Sigmoid colon (tissue), 7 donors: Measurements from ENCODE around the gene BAK1. TPM values are rescaled to one million over a fixed set of nuclear protein-coding genes. Genes with fewer than 3 reads are reported as not detected.
"Not testable (repeated sequence)": the region's sequence is repeated elsewhere in the genome, so short reads cannot be mapped to it uniquely, and the experiment has no call there.

Experiments used
- DNase-seq: peaks from one replicate; pipeline ENCODE4 v3.0.0-alpha.2; 2019
- H3K27ac ChIP-seq, 4 donors: fragments of 200-600 bp; sonication (generic); one replicate each; pipeline ENCODE4 v1.5.1; 2016 to 2019; ENCODE audit warnings: mild to moderate bottlenecking in 1 of 4
- H3K27me3 ChIP-seq, 3 donors: fragments of 200-600 bp; sonication (generic); one replicate each; pipeline ENCODE4 v1.5.1; 2019; ENCODE audit warnings: mild to moderate bottlenecking in 1 of 3
- H3K36me3 ChIP-seq, 4 donors: fragments of 200-600 bp; sonication (generic); one replicate each; pipeline ENCODE4 v1.5.1; 2016 to 2019
- H3K4me1 ChIP-seq, 4 donors: fragments of 200-600 bp; sonication (generic); one replicate each; pipeline ENCODE4 v1.5.1; 2017 to 2019
- H3K4me3 ChIP-seq, 4 donors: fragments of 200-600 bp; sonication (generic); one replicate each; pipeline ENCODE4 v1.5.1; 2017 to 2019; ENCODE audit warnings: mild to moderate bottlenecking in 2 of 4, moderate library complexity in 1 of 4
- H3K9me3 ChIP-seq, 4 donors: fragments of 200-600 bp in 3 of 4; sonication (generic) in 3 of 4; one replicate each; pipeline versions ENCODE4 v1.5.1 to v1.6.1; 2013 to 2019
- CTCF ChIP-seq, 4 experiments: fragments of 450-650 bp in 3 of 4; fragments of 200-600 bp in 1 of 4; IDR thresholded peaks; one replicate each; pipeline ENCODE4 v1.5.1; 2016 to 2019; ENCODE audit warnings: antibody characterized with exemption in 4 of 4, mild to moderate bottlenecking in 3 of 4, moderate library complexity in 2 of 4
- EP300 ChIP-seq, 4 donors: sonication (generic); formaldehyde crosslinking; IDR thresholded peaks; one replicate each; pipeline ENCODE4 v1.6.1; 2017; ENCODE audit warnings: antibody characterized with exemption in 4 of 4
- POLR2A ChIP-seq, 2 donors: fragments of 450-650 bp; IDR thresholded peaks; one replicate each; pipeline ENCODE4 v1.6.1; 2016; ENCODE audit warnings: antibody characterized with exemption in 2 of 2, mild to moderate bottlenecking in 2 of 2, moderate library complexity in 2 of 2
- POLR2AphosphoS5 ChIP-seq, 4 donors: sonication (generic); formaldehyde crosslinking; IDR thresholded peaks; one replicate each; pipeline ENCODE4 v1.6.1; 2017; ENCODE audit warnings: antibody characterized with exemption in 4 of 4
- WGBS, 2 donors: extraction: QIAGEN DNeasy Blood & Tissue Kit; methylation state at CpG; one replicate each; pipeline ENCODE4 v1.1.7; 2013; 5-methylcytosine and 5-hydroxymethylcytosine counted together
- intact Hi-C: fragments of 100-400 bp; cut with DNase I; formaldehyde crosslinking; loops from one replicate; pipeline ENCODE4 v1.15.1; 2023
- polyA plus RNA-seq, 3 donors: library from polyadenylated mRNA; stranded (reverse); fragments of 200-250 nt; gene quantifications; one replicate each; pipeline ENCODE4 v1.2.3, GENCODE V29; 2013
- total RNA-seq, 4 donors: library from RNA; depleted of rRNA; stranded (reverse); fragments of >200 nt; gene quantifications; one replicate each; pipeline ENCODE4 v1.1.0, GENCODE V29; 2016
- donor health status: healthy with polysubstance abuse.
- donor health status: Bipolar disorder and iron deficiency.
- donor health status: healthy.

Gene BAK1
- total and polyA plus RNA-seq, 7 donors: 8.9 to 160 (median 11.1) TPM

DNA sequence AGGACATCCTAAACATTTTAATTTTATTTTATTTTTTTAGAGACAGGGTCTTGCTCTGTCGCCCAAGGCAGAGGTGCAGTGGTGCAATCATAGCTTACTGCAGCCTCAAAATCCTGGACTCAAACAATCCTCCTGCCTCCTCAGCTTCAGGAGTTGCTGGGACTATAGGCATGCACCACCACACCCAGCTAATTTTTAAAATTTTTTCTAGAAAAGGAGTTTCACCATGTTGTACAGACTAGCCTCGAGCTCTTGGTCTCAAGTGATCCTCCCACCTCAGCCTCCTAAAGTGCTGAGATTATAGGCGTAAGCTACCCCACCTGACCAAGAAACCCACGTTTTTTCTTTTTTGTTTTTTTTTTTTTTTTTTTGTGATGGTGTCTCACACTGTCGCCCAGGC lies 33.3 kb downstream of the BAK1 start:
- Histone ChIP-seq H3K27ac (no peak overlapping the region), H3K4me3 (no peak overlapping the region), H3K9me3 (no peaks in the 10 kb centered on the region), H3K27me3 (no peaks in the 10 kb centered on the region), H3K36me3 (no peaks in the 10 kb centered on the region), H3K4me1 (no peaks in the 10 kb centered on the region)
- no peak for DNase-seq
- TF ChIP-seq CTCF (IDR thresholded peaks at IDR 0.05): no peak
- TF ChIP-seq POLR2A (IDR thresholded peaks at IDR 0.05): no peak
- no peak for TF ChIP-seq EP300 (IDR thresholded peaks at IDR 0.05)
- no peak for TF ChIP-seq POLR2AphosphoS5 (IDR thresholded peaks at IDR 0.05)
- intact Hi-C loops: no loop called here
- 78 to 86% methylated on average over 5 of the region's 5 CpGs for WGBS, 2 donors

- H3K36me3 ChIP-seq, DNase-seq, H3K27ac ChIP-seq, H3K9me3 ChIP-seq, H3K4me1 ChIP-seq, intact Hi-C loops, H3K27me3 ChIP-seq, H3K4me3 ChIP-seq: not testable (repeated sequence)
- 81 to 88% methylated on average over 11 of the region's 11 CpGs for WGBS, 2 donors
These were observed 34.8 kb downstream of the BAK1 start for GRCh38 chr6:33545292-33545691.

GRCh38 chr6:33543116-33543515 lies 37.0 kb downstream of the BAK1 start:
- TF ChIP-seq POLR2AphosphoS5 (IDR thresholded peaks at IDR 0.05) (no peak), EP300 (IDR thresholded peaks at IDR 0.05) (no peak)
- no peak overlapping the region for H3K27ac ChIP-seq
- H3K9me3 ChIP-seq: no peaks in the 10 kb centered on the region
- H3K4me3 ChIP-seq: no peak overlapping the region
- no peaks in the 10 kb centered on the region for H3K27me3 ChIP-seq
- no peaks in the 10 kb centered on the region for H3K36me3 ChIP-seq
- no peaks in the 10 kb centered on the region for H3K4me1 ChIP-seq
- DNase-seq: no peak
- WGBS, 2 donors: 74 to 89% methylated on average over 4 of the region's 4 CpGs
- intact Hi-C loops: no loop called here

GRCh38 chr6:33540768-33541167 lies 39.3 kb downstream of the BAK1 start:
- H3K27me3 ChIP-seq: no peaks in the 10 kb centered on the region
- H3K9me3 ChIP-seq: no peaks in the 10 kb centered on the region
- 89 to 97% methylated on average over 1 of the region's 1 CpG for WGBS, 2 donors
- no peak overlapping the region for H3K4me3 ChIP-seq
- no peaks in the 10 kb centered on the region for H3K4me1 ChIP-seq
- no peak overlapping the region for H3K27ac ChIP-seq
- intact Hi-C loops: no loop called here
- no peak for DNase-seq
- H3K36me3 ChIP-seq: no peaks in the 10 kb centered on the region
- no peak for TF ChIP-seq POLR2A (IDR thresholded peaks at IDR 0.05)
- no peak for TF ChIP-seq POLR2AphosphoS5 (IDR thresholded peaks at IDR 0.05)
- TF ChIP-seq EP300 (IDR thresholded peaks at IDR 0.05): no peak
- TF ChIP-seq CTCF (IDR thresholded peaks at IDR 0.05): no peak

GRCh38 chr6:33534702-33535101 lies 45.4 kb downstream of the BAK1 start:
- no peak for TF ChIP-seq POLR2A (IDR thresholded peaks at IDR 0.05)
- no peak for TF ChIP-seq CTCF (IDR thresholded peaks at IDR 0.05)
- no peak for TF ChIP-seq EP300 (IDR thresholded peaks at IDR 0.05)
- no peak for TF ChIP-seq POLR2AphosphoS5 (IDR thresholded peaks at IDR 0.05)
- DNase-seq: no peak
- H3K36me3 ChIP-seq: no peaks in the 10 kb centered on the region
- H3K27me3 ChIP-seq: no peaks in the 10 kb centered on the region
- no peak overlapping the region for H3K27ac ChIP-seq
- intact Hi-C loops: no loop called here
- no peaks in the 10 kb centered on the region for H3K9me3 ChIP-seq
- no peaks in the 10 kb centered on the region for H3K4me1 ChIP-seq
- H3K4me3 ChIP-seq: no peak overlapping the region
- WGBS, 2 donors: 98 to 99% methylated on average over 3 of the region's 3 CpGs

DNA sequence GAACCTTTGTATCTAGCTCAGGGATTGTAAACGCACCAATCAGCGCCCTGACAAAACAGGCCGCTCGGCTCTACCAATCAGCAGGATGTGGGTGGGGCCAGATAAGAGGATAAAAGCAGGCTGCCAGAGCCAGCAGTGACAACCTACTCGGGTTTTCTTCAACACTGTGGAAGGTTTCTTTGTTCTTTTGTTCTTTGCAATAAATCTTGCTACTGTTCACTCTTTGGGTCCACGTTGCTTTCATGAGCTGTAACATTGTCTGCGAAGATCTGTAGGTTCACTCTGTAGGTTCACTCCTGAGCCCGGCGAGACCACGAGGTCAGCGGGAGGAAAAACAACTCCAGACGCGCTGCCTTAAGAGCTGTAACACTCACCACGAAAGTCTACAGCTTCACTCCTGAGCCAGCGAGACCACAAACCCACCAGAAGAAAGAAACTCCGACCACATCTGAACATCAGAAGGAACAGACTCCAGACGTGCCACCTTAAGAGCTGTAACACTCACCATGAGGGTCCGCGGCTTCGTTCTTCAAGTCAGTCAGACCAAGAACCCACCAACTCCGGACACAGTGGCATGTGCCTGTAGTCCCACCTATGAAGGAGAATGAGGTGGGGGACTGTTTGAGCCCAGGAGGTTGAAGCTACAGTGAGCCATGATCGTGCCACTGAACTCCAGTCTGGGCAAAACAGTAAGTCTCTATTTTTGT lies 46.8 kb downstream of the BAK1 start:
- 70 to 83% methylated on average over 22 of the region's 22 CpGs for WGBS, 2 donors
- H3K4me1 ChIP-seq, H3K27me3 ChIP-seq: not testable (repeated sequence)

DNA sequence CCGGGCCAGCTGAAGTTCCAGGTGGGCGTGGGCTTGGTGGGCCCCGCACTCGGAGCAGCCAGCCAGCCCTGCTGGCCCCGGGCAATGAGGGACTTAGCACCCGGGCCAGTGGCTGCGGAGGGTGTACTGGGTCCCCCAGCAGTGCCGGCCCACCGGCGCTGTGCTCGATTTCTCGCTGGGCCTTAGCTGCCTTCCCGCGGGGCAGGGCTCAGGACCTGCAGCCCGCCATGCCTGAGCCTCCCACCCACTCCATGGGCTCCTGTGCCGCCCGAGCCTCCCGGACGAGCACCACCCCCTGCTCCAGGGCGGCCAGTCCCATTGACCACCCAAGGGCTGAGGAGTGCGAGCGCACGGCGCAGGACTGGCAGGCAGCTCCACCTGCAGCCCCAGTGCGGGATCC lies 47.6 kb downstream of the BAK1 start:
- H3K9me3 ChIP-seq, H3K27me3 ChIP-seq, H3K36me3 ChIP-seq, H3K4me3 ChIP-seq, H3K4me1 ChIP-seq, DNase-seq, H3K27ac ChIP-seq, intact Hi-C loops: not testable (repeated sequence)
- 96 to 97% methylated on average over 16 to 19 of the region's 25 CpGs for WGBS, 2 donors

More for the DNA sequence above, 46.8 kb downstream of the BAK1 start:
- H3K9me3 ChIP-seq, intact Hi-C loops, H3K36me3 ChIP-seq, H3K27ac ChIP-seq, H3K4me3 ChIP-seq, DNase-seq: not testable (repeated sequence)

- H3K4me1 ChIP-seq, H3K27ac ChIP-seq, H3K36me3 ChIP-seq, intact Hi-C loops, DNase-seq, H3K9me3 ChIP-seq, H3K27me3 ChIP-seq, H3K4me3 ChIP-seq: not testable (repeated sequence)
These were observed 49.5 kb downstream of the BAK1 start for GRCh38 chr6:33530617-33531016.
